CD4-positive, CD25-positive, alpha-beta regulatory T cell (primary cell): ENCODE measurements around the gene PSD. TPM values are rescaled to one million over a fixed set of nuclear protein-coding genes. Genes with fewer than 3 reads are reported as not detected.

Experiments used
- ATAC-seq, 2 donors: fragments of 150-1000 bp; cut with Tn5 transposase; one replicate each; pipeline ENCODE4 v1.10.0; 2021; ENCODE audit warnings: low read depth in 2 of 2, moderate number of reproducible peaks in 2 of 2, moderate library complexity in 1 of 2
- DNase-seq, 3 donors: peaks; one replicate each; pipeline versions ENCODE4 v3.0.0 to v3.0.0-alpha.2; 2012 to 2022; ENCODE audit warnings: mixed read lengths in 1 of 3
- H3K27ac ChIP-seq: one replicate; pipeline ENCODE4 v1.7.0; 2013; ENCODE audit warnings: mild to moderate bottlenecking, low read length; ENCODE audit not compliant: insufficient read depth, poor library complexity, severe bottlenecking
- H3K27me3 ChIP-seq: one replicate; pipeline ENCODE4 v1.7.0; 2013; ENCODE audit warnings: low read length; ENCODE audit not compliant: control insufficient read depth, insufficient read depth
- H3K36me3 ChIP-seq: one replicate; pipeline ENCODE4 v1.7.0; 2013; ENCODE audit warnings: mild to moderate bottlenecking, low read length, moderate library complexity; ENCODE audit not compliant: control insufficient read depth, insufficient read depth
- H3K4me1 ChIP-seq: 2 replicates; pipeline ENCODE4 v1.7.0; 2013; ENCODE audit warnings: mild to moderate bottlenecking, low read length; ENCODE audit not compliant: insufficient read depth, control insufficient read depth, poor library complexity, severe bottlenecking
- H3K4me3 ChIP-seq: one replicate; pipeline ENCODE4 v1.7.0; 2013; ENCODE audit warnings: low read depth, mild to moderate bottlenecking, low read length, moderate library complexity
- H3K9me3 ChIP-seq, 2 experiments: 1 replicate in 1 of 2; 2 replicates in 1 of 2; pipeline ENCODE4 v1.7.0; 2013; ENCODE audit warnings: low read length in 2 of 2, mild to moderate bottlenecking in 1 of 2, moderate library complexity in 1 of 2; ENCODE audit not compliant: control insufficient read depth in 2 of 2
- H3K27ac Mint-ChIP-seq, 3 donors: one replicate each; pipeline ENCODE4 v1.8.0; 2020 to 2022; ENCODE audit warnings: mild to moderate bottlenecking in 3 of 3, mixed read lengths in 3 of 3, moderate library complexity in 2 of 3
- H3K27me3 Mint-ChIP-seq: one replicate; pipeline ENCODE4 v1.8.0; 2022; ENCODE audit warnings: mild to moderate bottlenecking, mixed read lengths
- H3K36me3 Mint-ChIP-seq: one replicate; pipeline ENCODE4 v1.8.0; 2020; ENCODE audit warnings: mixed read lengths
- H3K4me1 Mint-ChIP-seq, 4 donors: one replicate each; pipeline ENCODE4 v1.8.0; 2020 to 2022; ENCODE audit warnings: mixed read lengths in 4 of 4, mild to moderate bottlenecking in 1 of 4
- H3K4me3 Mint-ChIP-seq, 4 donors: one replicate each; pipeline ENCODE4 v1.8.0; 2020 to 2022; ENCODE audit warnings: mild to moderate bottlenecking in 4 of 4, mixed read lengths in 4 of 4, moderate library complexity in 3 of 4
- H3K9me3 Mint-ChIP-seq, 7 donors: one replicate each; pipeline ENCODE4 v1.8.0; 2020 to 2022; ENCODE audit warnings: mixed read lengths in 7 of 7, mild to moderate bottlenecking in 3 of 7, moderate library complexity in 2 of 7
- polyA plus RNA-seq, 4 donors: library from polyadenylated mRNA; unstranded; fragments of 300-500 nt; fragmentation: Illumina TruSeq; gene quantifications; one replicate each; pipeline ENCODE4 v1.2.3, GENCODE V29; 2021
- total RNA-seq: library from RNA; stranded (reverse); gene quantifications from one replicate; pipeline ENCODE4 v1.2.3, GENCODE V29; 2022

Gene PSD
- total and polyA plus RNA-seq, 5 donors from 2014 or later = 1.4 to 2.9 (median 2.2) TPM

DNA sequence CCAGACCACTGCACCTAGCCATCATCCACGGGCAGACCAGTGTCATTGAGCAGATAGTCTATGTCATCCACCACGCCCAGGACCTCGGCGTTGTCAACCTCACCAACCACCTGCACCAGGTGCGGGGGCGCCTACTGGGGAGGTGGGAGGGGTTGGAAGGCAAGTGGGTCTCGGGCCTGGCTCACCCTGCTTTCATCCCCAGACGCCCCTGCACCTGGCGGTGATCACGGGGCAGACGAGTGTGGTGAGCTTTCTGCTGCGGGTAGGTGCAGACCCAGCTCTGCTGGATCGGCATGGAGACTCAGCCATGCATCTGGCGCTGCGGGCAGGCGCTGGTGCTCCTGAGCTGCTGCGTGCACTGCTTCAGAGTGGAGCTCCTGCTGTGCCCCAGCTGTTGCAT lies 18.5 kb downstream of the PSD start:
- no peaks in the 10 kb centered on the region for H3K9me3 Mint-ChIP-seq
- peak overlapping the region; percentile 92 for H3K27ac ChIP-seq
- H3K4me3 Mint-ChIP-seq = peak overlapping the region in 3 of 4 donors; percentile 51 to 96 (median 79)
- DNase-seq (no peak), ATAC-seq (no peak)
- peaks cover 45% of the 10 kb centered on the region for H3K4me1 ChIP-seq
- peaks cover 0 to 45% (median 19%) of the 10 kb centered on the region in 4 donors for H3K4me1 Mint-ChIP-seq
- peak overlapping the region; percentile 74 to 93 (median 82) for H3K27ac Mint-ChIP-seq
- peaks cover 8% of the 10 kb centered on the region for H3K27me3 Mint-ChIP-seq
- no peaks in the 10 kb centered on the region for H3K36me3 Mint-ChIP-seq
- H3K4me3 ChIP-seq = no peak overlapping the region
- peaks cover 23% of the 10 kb centered on the region for H3K36me3 ChIP-seq
- H3K27me3 ChIP-seq = no peaks in the 10 kb centered on the region
- no peaks in the 10 kb centered on the region for H3K9me3 ChIP-seq

GRCh38 chr10:102399217-102400021 lies 19.2 kb downstream of the PSD start:
- H3K9me3 Mint-ChIP-seq = no peaks in the 10 kb centered on the region
- H3K27me3 Mint-ChIP-seq = peaks cover 13% of the 10 kb centered on the region
- Histone ChIP-seq H3K4me3 (no peak overlapping the region), H3K27me3 (no peaks in the 10 kb centered on the region), H3K4me1 (peaks cover 45% of the 10 kb centered on the region), H3K9me3 (no peaks in the 10 kb centered on the region), H3K27ac (peak overlapping the region; percentile 92), H3K36me3 (peaks cover 23% of the 10 kb centered on the region)
- H3K27ac Mint-ChIP-seq = peak overlapping the region; percentile 74 to 96 (median 87)
- peak; percentile 62 to 69 for ATAC-seq
- peak overlapping the region; percentile 79 to 96 (median 88) for H3K4me3 Mint-ChIP-seq
- H3K4me1 Mint-ChIP-seq = peaks cover 0 to 48% (median 21%) of the 10 kb centered on the region in 4 donors
- DNase-seq = peak; percentile 78 to 90 (median 89)
- no peaks in the 10 kb centered on the region for H3K36me3 Mint-ChIP-seq

- peaks cover 50% of the 10 kb centered on the region for H3K4me1 ChIP-seq
Observed at GRCh38 chr10:102398172-102399020, 20.2 kb downstream of the PSD start.

DNA sequence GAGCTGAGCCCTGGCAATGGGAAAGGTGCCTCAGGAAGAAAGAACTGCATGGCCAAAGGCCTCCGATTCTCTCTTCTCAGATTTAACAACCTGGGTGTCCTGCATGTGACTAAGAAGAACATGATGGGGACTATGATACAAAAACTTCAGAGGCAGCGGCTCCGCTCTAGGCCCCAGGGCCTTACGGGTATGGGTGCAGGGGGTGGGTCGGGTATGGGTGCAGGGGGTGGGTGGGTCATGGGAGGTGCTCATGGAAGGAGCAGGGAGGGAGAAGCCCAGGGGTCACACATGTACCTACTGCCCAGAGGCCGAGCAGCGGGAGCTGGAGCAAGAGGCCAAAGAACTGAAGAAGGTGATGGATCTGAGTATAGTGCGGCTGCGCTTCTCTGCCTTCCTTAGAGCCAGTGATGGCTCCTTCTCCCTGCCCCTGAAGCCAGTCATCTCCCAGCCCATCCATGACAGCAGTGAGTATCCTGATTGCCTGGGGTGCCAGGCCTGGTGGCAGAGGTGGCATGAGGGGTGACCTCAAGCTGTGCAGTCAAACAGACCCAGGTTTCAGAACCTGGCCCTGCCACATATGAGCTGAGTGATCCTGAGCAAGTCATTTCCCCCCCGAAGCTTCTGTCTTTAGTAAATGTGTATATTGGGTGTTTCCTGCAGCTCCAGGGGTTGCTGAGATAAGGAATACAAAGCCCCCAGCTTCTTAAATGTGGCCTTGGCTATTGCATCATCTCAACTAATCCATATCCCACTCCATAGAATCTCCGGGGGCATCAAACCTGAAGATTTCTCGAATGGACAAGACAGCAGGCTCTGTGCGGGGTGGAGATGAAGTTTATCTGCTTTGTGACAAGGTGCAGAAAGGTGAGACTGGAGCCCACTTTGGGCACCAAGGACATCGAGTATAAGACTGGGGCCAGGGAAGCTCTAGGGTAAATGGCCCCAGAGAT lies 21.1 kb downstream of the PSD start:
- peaks cover 18% of the 10 kb centered on the region for H3K27me3 Mint-ChIP-seq
- DNase-seq (no peak), ATAC-seq (no peak)
- no peaks in the 10 kb centered on the region for H3K36me3 Mint-ChIP-seq
- Histone ChIP-seq H3K27ac (peak overlapping the region; percentile 100), H3K27me3 (no peaks in the 10 kb centered on the region), H3K36me3 (peaks cover 23% of the 10 kb centered on the region), H3K9me3 (no peaks in the 10 kb centered on the region), H3K4me3 (no peak overlapping the region), H3K4me1 (peaks cover 51% of the 10 kb centered on the region)
- H3K9me3 Mint-ChIP-seq = no peaks in the 10 kb centered on the region
- peaks cover 4 to 57% (median 27%) of the 10 kb centered on the region in 4 donors for H3K4me1 Mint-ChIP-seq
- peak overlapping the region; percentile 79 to 97 (median 96) for H3K4me3 Mint-ChIP-seq
- H3K27ac Mint-ChIP-seq = peak overlapping the region; percentile 83 to 100 (median 100)

More at GRCh38 chr10:102398172-102399020, 20.2 kb downstream of the PSD start:
- Mint-ChIP-seq H3K9me3 (no peaks in the 10 kb centered on the region), H3K27ac (peak overlapping the region in 2 of 3 donors; percentile 87 to 96), H3K36me3 (no peaks in the 10 kb centered on the region), H3K4me3 (peak overlapping the region; percentile 77 to 96 (median 88)), H3K27me3 (peaks cover 13% of the 10 kb centered on the region), H3K4me1 (peaks cover 4 to 50% (median 25%) of the 10 kb centered on the region in 4 donors)
- Histone ChIP-seq H3K4me3 (no peak overlapping the region), H3K27ac (peak overlapping the region; percentile 92), H3K9me3 (no peaks in the 10 kb centered on the region), H3K36me3 (peaks cover 23% of the 10 kb centered on the region), H3K27me3 (no peaks in the 10 kb centered on the region)
- ATAC-seq (no peak), DNase-seq (no peak)

GRCh38 chr10:102396730-102397151 lies 21.8 kb downstream of the PSD start:
- H3K27me3 ChIP-seq = no peaks in the 10 kb centered on the region
- H3K4me3 Mint-ChIP-seq = peak overlapping the region; percentile 94 to 97 (median 96)
- H3K36me3 Mint-ChIP-seq = no peaks in the 10 kb centered on the region
- ATAC-seq (no peak), DNase-seq (no peak)
- peak overlapping the region; percentile 100 for H3K27ac ChIP-seq
- H3K27me3 Mint-ChIP-seq = peaks cover 18% of the 10 kb centered on the region
- no peaks in the 10 kb centered on the region for H3K9me3 ChIP-seq
- H3K4me1 ChIP-seq = peaks cover 51% of the 10 kb centered on the region
- peaks cover 23% of the 10 kb centered on the region for H3K36me3 ChIP-seq
- H3K4me3 ChIP-seq = peak overlapping the region; percentile 78
- H3K27ac Mint-ChIP-seq = peak overlapping the region; percentile 96 to 100 (median 100)
- no peaks in the 10 kb centered on the region for H3K9me3 Mint-ChIP-seq
- peaks cover 4 to 57% (median 27%) of the 10 kb centered on the region in 4 donors for H3K4me1 Mint-ChIP-seq

DNA sequence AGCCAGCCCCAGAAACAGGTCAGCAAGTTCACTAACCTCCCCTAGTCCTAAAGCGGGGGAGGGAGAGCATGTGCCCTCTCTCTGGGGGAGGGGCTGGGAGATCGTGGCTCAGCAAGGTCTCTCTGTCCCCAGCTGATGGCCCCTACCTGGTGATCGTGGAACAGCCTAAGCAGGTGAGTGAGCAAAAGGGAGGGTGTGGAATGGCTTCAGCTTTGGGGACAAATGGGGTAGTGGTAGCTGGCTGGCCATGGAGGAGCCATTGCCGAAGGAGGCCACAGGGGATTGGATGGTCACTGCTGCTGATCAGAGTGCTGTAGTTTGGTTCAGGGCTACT lies 22.3 kb downstream of the PSD start:
- H3K4me1 ChIP-seq = peaks cover 51% of the 10 kb centered on the region
- H3K27ac Mint-ChIP-seq = peak overlapping the region; percentile 96 to 100 (median 100)
- peaks cover 20% of the 10 kb centered on the region for H3K36me3 ChIP-seq
- DNase-seq (no peak), ATAC-seq (no peak)
- H3K4me3 Mint-ChIP-seq = peak overlapping the region; percentile 94 to 97 (median 96)
- peak overlapping the region; percentile 78 for H3K4me3 ChIP-seq
- peaks cover 4 to 57% (median 27%) of the 10 kb centered on the region in 4 donors for H3K4me1 Mint-ChIP-seq
- H3K9me3 Mint-ChIP-seq = no peaks in the 10 kb centered on the region
- H3K27me3 Mint-ChIP-seq = peaks cover 18% of the 10 kb centered on the region
- H3K27ac ChIP-seq = peak overlapping the region; percentile 100
- no peaks in the 10 kb centered on the region for H3K36me3 Mint-ChIP-seq
- H3K27me3 ChIP-seq = no peaks in the 10 kb centered on the region
- no peaks in the 10 kb centered on the region for H3K9me3 ChIP-seq
